Embryonic facial prominence (tissue), 1 donor: ENCODE results near the gene FHL1.
A peak's percentile ranks its signal among the peaks of the same experiment; 100 is the strongest.
"Not testable (repeated sequence)": the region's sequence is repeated elsewhere in the genome, so short reads cannot be mapped to it uniquely, and the experiment has no call there.

ENCODE experiments used
- DNase-seq: peaks from one replicate; pipeline ENCODE4 v3.0.0-alpha.2; 2016; ENCODE audit errors: extremely low spot score

FHL1 gene

GRCh38 chrX:136146614-136147314, 569 bp upstream of the FHL1 start:
- no peak for DNase-seq

GRCh38 chrX:136147976-136148375, 643 bp downstream of the FHL1 start:
- no peak for DNase-seq

- no peak for DNase-seq
Measured at GRCh38 chrX:136148391-136148790, 1.1 kb downstream of the FHL1 start.

GRCh38 chrX:136154998-136155397, 7.7 kb downstream of the FHL1 start:
- DNase-seq = no peak

GRCh38 chrX:136156560-136157117, 9.3 kb downstream of the FHL1 start:
- DNase-seq = no peak

GRCh38 chrX:136157187-136157586, 9.9 kb downstream of the FHL1 start:
- DNase-seq = no peak

GRCh38 chrX:136158685-136159084, 11.4 kb downstream of the FHL1 start:
- DNase-seq = no peak

GRCh38 chrX:136159611-136160025, 12.3 kb downstream of the FHL1 start:
- DNase-seq = no peak

GRCh38 chrX:136162827-136163570, 15.7 kb downstream of the FHL1 start:
- no peak for DNase-seq

- no peak for DNase-seq
Measured at GRCh38 chrX:136163689-136164088, 16.4 kb downstream of the FHL1 start.

GRCh38 chrX:136165406-136165805, 18.1 kb downstream of the FHL1 start:
- no peak for DNase-seq

GRCh38 chrX:136166221-136166855, 19.0 kb downstream of the FHL1 start:
- DNase-seq = no peak

- DNase-seq = not testable (repeated sequence)
Measured at GRCh38 chrX:136167989-136168388, 20.7 kb downstream of the FHL1 start.

GRCh38 chrX:136168929-136169735, 21.8 kb downstream of the FHL1 start:
- DNase-seq = peak; percentile 36

- no peak for DNase-seq
Measured at GRCh38 chrX:136170139-136170800, 22.9 kb downstream of the FHL1 start.

- no peak for DNase-seq
Measured at GRCh38 chrX:136171420-136171819, 24.1 kb downstream of the FHL1 start.

- no peak for DNase-seq
Measured at GRCh38 chrX:136176399-136176825, 29.1 kb downstream of the FHL1 start.

GRCh38 chrX:136179133-136179532, 31.8 kb downstream of the FHL1 start:
- no peak for DNase-seq

GRCh38 chrX:136182414-136182813, 35.1 kb downstream of the FHL1 start:
- no peak for DNase-seq

- DNase-seq = no peak
Measured at GRCh38 chrX:136183172-136183571, 35.8 kb downstream of the FHL1 start.

GRCh38 chrX:136183917-136184316, 36.6 kb downstream of the FHL1 start:
- DNase-seq = no peak
